Neutrophil (primary cell): Measurements from ENCODE around the gene KLHL34.

Experiments
- H3K27ac ChIP-seq: fragments of 200-600 bp; sonication (generic); 2 replicates; pipeline ENCODE4 v1.5.1; 2016; ENCODE audit warnings: mild to moderate bottlenecking, moderate library complexity
- H3K27me3 ChIP-seq: fragments of 200-600 bp; sonication (generic); 2 replicates; pipeline ENCODE4 v1.6.0; 2016; ENCODE audit warnings: mild to moderate bottlenecking
- H3K36me3 ChIP-seq: fragments of 200-600 bp; sonication (generic); 2 replicates; pipeline ENCODE4 v1.5.1; 2017
- H3K4me1 ChIP-seq, 2 experiments: fragments of 200-600 bp in 1 of 2; sonication (generic) in 1 of 2; 1 replicate in 1 of 2; 2 replicates in 1 of 2; pipeline versions ENCODE4 v1.5.1 to v1.6.1; 2013 to 2016; ENCODE audit warnings: low read depth in 1 of 2, low read length in 1 of 2, mild to moderate bottlenecking in 1 of 2, moderate library complexity in 1 of 2; ENCODE audit not compliant: control insufficient read depth in 1 of 2, insufficient read depth in 1 of 2
- H3K4me3 ChIP-seq, 2 experiments: fragments of 200-600 bp in 1 of 2; sonication (generic) in 1 of 2; 1 replicate in 1 of 2; 2 replicates in 1 of 2; pipeline ENCODE4 v1.5.1; 2013 to 2016; ENCODE audit warnings: low read depth in 1 of 2, low read length in 1 of 2, mild to moderate bottlenecking in 1 of 2, moderate library complexity in 1 of 2
- H3K9me3 ChIP-seq: fragments of 200-600 bp; sonication (generic); 2 replicates; pipeline ENCODE4 v1.5.1; 2016
- CTCF ChIP-seq: fragments of 200-600 bp; sonication (generic); IDR thresholded peaks from 2 replicates; pipeline ENCODE4 v1.5.1; 2016; ENCODE audit warnings: antibody characterized with exemption

The KLHL34 gene

GRCh38 chrX:21699136-21699535, 41.0 kb upstream of the KLHL34 start:
- no peak for TF ChIP-seq CTCF
- Histone ChIP-seq H3K9me3 (no peaks in the 10 kb centered on the region), H3K36me3 (no peaks in the 10 kb centered on the region), H3K27me3 (no peaks in the 10 kb centered on the region), H3K27ac (no peak overlapping the region), H3K4me1 (no peaks in the 10 kb centered on the region), H3K4me3 (no peak overlapping the region)

- Histone ChIP-seq H3K27me3 (no peaks in the 10 kb centered on the region), H3K4me3 (no peak overlapping the region), H3K27ac (no peak overlapping the region), H3K4me1 (no peaks in the 10 kb centered on the region), H3K9me3 (no peaks in the 10 kb centered on the region), H3K36me3 (no peaks in the 10 kb centered on the region)
- TF ChIP-seq CTCF = no peak
Observed at GRCh38 chrX:21698272-21698671, 40.1 kb upstream of the KLHL34 start.

GRCh38 chrX:21691512-21692018, 33.4 kb upstream of the KLHL34 start:
- Histone ChIP-seq H3K4me3 (no peak overlapping the region), H3K4me1 (no peaks in the 10 kb centered on the region), H3K9me3 (no peaks in the 10 kb centered on the region), H3K27ac (no peak overlapping the region), H3K27me3 (no peaks in the 10 kb centered on the region), H3K36me3 (no peaks in the 10 kb centered on the region)
- no peak for TF ChIP-seq CTCF

- H3K9me3 ChIP-seq = no peaks in the 10 kb centered on the region
- H3K4me3 ChIP-seq = no peak overlapping the region
- no peaks in the 10 kb centered on the region for H3K4me1 ChIP-seq
- H3K36me3 ChIP-seq = no peaks in the 10 kb centered on the region
- H3K27ac ChIP-seq = no peak overlapping the region
- TF ChIP-seq CTCF = no peak
- no peaks in the 10 kb centered on the region for H3K27me3 ChIP-seq
Observed at GRCh38 chrX:21683941-21684340, 25.8 kb upstream of the KLHL34 start.

- Histone ChIP-seq H3K4me1 (no peaks in the 10 kb centered on the region), H3K36me3 (no peaks in the 10 kb centered on the region), H3K27me3 (no peaks in the 10 kb centered on the region), H3K9me3 (no peaks in the 10 kb centered on the region), H3K4me3 (no peak overlapping the region), H3K27ac (no peak overlapping the region)
- no peak for TF ChIP-seq CTCF
Observed at GRCh38 chrX:21678048-21678612, 20.0 kb upstream of the KLHL34 start.
